ENCODE data around the gene MPL.

GRCh38 chr1:43383449-43383848 is 45.8 kb downstream of the MPL start:
- TF ChIP-seq, protein P1, sequence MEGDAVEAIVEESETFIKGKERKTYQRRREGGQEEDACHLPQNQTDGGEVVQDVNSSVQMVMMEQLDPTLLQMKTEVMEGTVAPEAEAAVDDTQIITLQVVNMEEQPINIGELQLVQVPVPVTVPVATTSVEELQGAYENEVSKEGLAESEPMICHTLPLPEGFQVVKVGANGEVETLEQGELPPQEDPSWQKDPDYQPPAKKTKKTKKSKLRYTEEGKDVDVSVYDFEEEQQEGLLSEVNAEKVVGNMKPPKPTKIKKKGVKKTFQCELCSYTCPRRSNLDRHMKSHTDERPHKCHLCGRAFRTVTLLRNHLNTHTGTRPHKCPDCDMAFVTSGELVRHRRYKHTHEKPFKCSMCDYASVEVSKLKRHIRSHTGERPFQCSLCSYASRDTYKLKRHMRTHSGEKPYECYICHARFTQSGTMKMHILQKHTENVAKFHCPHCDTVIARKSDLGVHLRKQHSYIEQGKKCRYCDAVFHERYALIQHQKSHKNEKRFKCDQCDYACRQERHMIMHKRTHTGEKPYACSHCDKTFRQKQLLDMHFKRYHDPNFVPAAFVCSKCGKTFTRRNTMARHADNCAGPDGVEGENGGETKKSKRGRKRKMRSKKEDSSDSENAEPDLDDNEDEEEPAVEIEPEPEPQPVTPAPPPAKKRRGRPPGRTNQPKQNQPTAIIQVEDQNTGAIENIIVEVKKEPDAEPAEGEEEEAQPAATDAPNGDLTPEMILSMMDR (IDR thresholded peaks at IDR 0.05), result peak in 8 of 12 donors; percentile 24 to 50 (median 38)
- no peak for TF ChIP-seq POLR2A (IDR thresholded peaks at IDR 0.05)
